GM18526 (cell line): Measurements from ENCODE around the gene TOMM20L.

Experiments
- POLR2A ChIP-seq: IDR thresholded peaks from 3 replicates; pipeline ENCODE4 v1.6.1; 2011; ENCODE audit not compliant: insufficient read length; ENCODE audit errors: extremely low read depth

TOMM20L gene

GRCh38 chr14:58395812-58396788, at the start of gene TOMM20L:
TSS of gene TOMM20L (plus strand) at chr14:58395930. CDS start at chr14:58395958, 28 bp downstream.
- no peak for TF ChIP-seq POLR2A

- no peak for TF ChIP-seq POLR2A
Measured at GRCh38 chr14:58353516-58354299, 42.0 kb upstream of the TOMM20L start.

DNA sequence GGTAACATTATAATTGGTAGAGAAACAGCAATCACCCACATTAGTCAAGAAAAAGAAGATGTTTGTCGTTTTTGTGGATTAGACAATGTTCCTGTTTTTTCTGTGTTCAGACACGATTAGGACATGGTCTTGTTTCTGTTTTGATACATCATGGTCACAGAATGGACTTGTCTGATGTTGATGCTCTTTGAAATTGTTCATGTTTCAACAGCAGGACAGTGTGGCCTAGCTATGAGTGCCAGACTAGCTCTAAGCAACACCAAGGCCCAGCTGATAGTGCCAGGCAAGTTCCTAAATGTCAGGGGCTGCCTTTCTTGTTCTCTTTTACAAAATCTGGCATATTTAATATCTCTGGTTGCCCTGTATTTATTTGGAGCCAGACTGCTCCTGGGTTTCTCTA, 40.9 kb upstream of the TOMM20L start:
- no peak for TF ChIP-seq POLR2A

GRCh38 chr14:58356268-58356667, 39.5 kb upstream of the TOMM20L start:
- no peak for TF ChIP-seq POLR2A

GRCh38 chr14:58362798-58363412, 32.8 kb upstream of the TOMM20L start:
- TF ChIP-seq POLR2A = no peak

- TF ChIP-seq POLR2A = no peak
Measured at GRCh38 chr14:58364316-58364715, 31.4 kb upstream of the TOMM20L start.

DNA sequence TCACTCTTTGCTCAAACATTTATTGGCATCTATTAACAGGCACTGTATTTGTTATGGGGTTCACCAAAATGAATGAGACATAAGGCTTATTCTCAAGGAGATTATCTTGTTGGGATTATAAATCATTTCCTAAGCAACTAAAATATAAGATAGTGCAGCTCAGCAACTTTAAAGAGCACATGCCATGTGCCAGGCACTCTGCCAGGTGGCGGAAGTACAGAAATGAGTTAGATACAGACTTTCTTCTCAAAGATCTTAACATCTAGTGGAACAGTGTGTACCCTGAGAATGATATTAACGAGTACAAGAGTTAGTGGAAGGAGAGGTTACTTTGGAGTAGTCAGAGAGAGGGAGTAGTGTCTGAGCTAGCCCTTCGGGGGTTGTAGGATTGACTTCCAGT, 28.4 kb upstream of the TOMM20L start:
- TF ChIP-seq POLR2A = no peak

DNA sequence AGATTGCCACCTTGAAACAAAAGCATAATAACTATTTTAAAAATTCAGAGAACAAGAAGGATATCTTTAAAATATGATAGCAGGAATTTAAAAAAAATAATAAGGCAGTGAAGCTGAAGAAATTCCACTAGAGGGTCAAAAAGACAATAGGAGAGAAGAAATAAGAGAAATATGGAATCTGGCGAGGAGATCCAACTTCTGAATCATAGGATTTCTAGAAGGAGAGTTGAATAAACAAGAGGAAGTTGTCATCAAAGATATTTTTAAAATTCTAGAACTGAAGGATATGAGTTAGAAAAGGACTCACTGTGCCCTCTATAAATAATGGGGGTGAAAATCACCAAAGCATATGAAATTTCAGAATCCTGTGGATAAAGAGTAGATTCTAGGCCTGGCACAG, 26.8 kb upstream of the TOMM20L start:
- no peak for TF ChIP-seq POLR2A

- no peak for TF ChIP-seq POLR2A
Measured at GRCh38 chr14:58376791-58377190, 18.9 kb upstream of the TOMM20L start.

DNA sequence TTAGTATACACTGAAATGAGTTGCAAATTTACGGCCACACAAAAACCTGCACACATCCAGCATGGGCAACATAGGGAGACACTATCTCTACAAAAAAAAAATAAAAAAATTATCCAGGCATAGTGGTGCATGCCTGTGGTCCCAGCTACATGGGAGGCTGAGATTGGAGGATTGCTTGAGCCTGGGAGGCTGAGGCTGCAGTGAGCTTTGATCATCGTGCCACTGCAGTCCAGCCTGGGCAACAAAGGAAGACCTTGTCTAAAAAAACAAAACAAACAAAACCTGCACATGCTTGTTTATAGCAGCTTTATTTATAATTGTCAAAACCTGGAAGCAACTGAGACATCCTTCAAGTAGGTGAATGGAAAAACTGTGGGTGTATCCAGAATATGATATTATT, 4.9 kb upstream of the TOMM20L start:
- TF ChIP-seq POLR2A = no peak

GRCh38 chr14:58395562-58395811, 243 bp upstream of the TOMM20L start:
- TF ChIP-seq POLR2A = no peak

GRCh38 chr14:58397156-58397555, 1.4 kb downstream of the TOMM20L start:
- TF ChIP-seq POLR2A = no peak

DNA sequence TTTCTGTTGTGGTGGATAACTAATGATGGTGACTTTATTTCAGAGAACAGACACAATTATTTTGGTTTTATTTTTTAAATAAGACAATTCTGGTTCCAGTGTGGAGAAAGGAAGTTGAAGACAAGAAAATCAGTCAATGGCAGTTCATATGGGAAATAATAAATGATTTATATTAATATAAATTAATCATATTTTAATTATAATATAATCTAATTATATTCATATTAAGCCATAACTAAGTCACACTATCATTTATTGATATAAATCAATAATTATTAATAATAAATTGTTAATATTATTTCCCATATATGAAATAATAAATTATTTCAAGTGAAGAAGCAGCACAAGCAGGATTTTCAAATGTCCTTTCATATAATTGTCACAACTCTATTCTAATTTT, 2.8 kb downstream of the TOMM20L start:
- no peak for TF ChIP-seq POLR2A

DNA sequence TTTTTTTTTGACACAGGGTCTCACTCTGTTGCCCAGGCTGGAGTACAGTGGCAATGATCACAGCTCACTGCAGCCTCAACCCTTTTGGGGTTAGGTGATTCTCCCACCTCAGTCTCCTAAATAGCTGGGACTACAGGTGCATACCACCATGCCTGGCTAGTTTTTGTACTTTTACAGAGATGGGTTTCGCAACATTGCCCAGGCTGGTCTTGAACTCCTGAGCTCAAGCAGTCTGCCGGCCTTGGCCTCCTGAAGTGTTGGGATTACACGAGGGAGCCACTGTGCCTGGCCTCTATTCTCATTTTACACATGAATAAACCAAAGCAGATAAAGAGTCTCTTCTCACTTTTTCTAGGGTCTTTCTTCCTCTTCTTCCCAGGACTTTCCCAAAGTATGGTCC, 3.2 kb downstream of the TOMM20L start:
- no peak for TF ChIP-seq POLR2A

GRCh38 chr14:58401587-58401986, 5.9 kb downstream of the TOMM20L start:
- no peak for TF ChIP-seq POLR2A

DNA sequence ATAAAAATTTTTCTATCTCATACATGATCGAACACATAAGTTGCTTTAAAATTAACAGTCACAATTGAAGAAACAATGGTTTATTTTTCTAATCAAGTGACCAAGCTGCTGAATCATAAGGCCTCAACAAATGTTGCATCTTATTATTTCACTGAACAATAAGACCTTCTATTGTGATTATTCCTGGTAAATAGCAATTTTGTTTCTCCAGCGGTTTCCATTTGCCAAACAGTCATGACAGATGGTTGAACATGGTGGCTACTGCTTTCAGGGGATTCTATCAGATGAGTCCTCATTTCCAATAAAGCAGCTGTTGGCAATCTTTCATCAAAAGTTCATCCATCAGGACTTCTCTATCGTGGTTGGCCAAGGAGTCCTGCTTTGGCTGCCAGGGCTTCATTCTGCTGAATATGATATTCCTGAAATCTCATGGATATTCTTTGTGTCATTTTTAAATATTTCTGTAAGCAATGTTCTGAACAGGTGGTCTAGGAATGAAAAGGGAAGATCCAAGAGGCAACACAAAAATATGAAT, 13.0 kb downstream of the TOMM20L start:
- TF ChIP-seq POLR2A = no peak
